Measurements from ENCODE around the gene LAMA1.

The LAMA1 gene

GRCh38 chr18:7047336-7047735, 70.3 kb downstream of the LAMA1 start:
- no peak for DNase-seq (ENCODE audit: low read depth)

DNA sequence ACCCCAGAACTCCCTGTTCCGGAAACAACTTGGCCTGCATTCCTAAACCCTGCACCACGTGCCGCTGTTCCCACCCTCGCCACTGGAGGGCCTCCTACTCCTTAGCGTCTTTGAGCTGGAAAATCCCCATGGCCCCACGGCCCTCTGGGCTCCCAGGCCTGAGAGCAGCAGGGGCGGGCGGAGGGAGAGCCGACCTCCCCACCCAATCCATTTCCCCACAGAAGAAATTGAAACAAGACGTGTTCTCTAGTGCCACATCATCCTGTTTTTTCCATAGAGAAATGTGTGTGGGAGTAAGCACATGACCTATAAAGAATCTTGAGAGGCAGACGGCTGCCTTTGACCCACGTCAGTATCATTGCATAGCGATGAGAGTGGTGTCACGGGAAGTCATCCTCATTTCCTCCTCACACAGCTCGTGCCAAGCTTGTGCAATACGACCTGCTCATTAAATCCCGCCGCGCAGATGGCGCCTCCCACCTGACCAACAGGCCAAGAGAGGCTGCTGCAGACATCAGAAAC, 79.2 kb downstream of the LAMA1 start:
- DNase-seq (ENCODE audit: low read depth), result no peak

DNA sequence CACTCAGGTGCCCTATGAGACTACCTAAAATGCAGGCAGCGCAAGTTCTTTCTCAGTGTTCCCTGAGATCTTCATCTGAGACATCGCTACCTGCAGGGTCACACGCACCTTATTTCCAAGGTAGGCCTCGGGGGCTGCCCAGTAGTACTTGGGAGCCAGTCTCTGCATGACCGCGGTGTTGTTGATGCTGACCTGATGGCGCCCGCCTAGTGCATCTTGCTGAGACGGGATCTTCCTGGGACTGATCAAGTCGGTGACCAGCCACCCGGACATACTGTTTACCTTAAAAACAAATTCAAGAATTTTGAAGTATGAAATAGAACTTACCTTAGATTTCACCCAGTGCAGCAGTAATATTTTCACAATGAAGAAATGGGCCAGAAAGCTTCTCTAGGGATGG, 80.1 kb downstream of the LAMA1 start:
- no peak for DNase-seq (ENCODE audit: low read depth)

- DNase-seq (ENCODE audit: low read depth), result no peak
Measured at GRCh38 chr18:7035807-7036206, 81.8 kb downstream of the LAMA1 start.

DNA sequence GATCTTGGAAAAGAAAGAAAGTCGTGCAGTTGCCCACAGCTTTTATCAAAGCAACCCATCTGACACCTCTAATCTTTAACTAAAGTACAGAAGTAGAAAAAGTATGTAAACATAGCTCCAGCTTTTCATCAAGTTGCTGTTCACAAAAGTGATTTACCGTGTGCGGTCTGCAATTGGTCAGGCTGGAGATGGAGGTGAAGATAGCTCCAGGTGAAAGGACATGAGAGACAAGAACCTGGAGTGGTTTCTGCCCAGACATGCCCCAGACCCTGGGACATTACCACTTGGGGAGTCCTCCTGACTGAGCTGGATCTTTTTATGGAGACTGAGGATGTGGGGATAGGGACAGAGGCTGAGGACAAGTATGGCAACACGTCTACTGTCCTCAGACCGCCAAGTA, 82.7 kb downstream of the LAMA1 start:
- DNase-seq (ENCODE audit: low read depth), result no peak

GRCh38 chr18:7032537-7032936, 85.1 kb downstream of the LAMA1 start:
- no peak for DNase-seq (ENCODE audit: low read depth)

DNA sequence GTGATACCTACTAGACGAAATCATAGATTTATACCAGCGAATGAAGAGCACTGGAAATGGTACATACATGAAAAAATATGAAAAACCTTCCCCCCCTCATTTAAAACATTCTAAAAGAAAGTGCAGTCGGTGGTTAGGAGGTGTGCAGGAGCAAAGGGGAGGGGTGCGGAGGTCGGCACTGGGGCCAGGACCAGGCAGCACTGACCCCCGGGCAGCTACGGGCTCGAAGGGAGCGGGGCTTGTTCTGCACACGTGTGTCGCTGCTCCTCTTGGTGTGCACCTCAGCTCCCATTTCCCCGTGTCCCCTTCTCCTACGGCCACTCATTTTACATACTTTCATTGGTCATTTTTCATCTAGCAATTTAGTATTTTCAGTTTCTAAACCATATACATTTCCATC, 89.0 kb downstream of the LAMA1 start:
- DNase-seq (ENCODE audit: low read depth), result no peak

DNA sequence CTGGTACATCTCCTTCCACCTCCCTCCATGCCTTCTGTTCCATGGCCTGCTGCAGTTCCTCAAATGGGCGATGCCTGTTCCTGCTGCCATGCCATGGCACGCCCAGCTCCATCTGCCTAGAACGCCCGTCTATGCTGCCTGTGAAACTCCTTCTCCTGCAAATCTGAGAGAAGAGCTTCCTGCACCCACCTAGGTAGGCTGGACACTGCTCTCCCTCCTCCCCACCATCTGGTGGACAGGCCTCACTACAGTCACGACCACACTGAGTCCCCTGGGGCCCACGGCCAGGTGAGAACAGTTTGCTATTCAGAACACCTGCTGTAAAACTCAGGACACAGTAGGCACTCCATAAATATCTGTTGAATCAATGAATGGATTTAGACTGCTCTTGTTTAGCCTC, 92.4 kb downstream of the LAMA1 start:
- no peak for DNase-seq (ENCODE audit: low read depth)

- DNase-seq (ENCODE audit: low read depth), result no peak
Measured at GRCh38 chr18:7023581-7023980, 94.0 kb downstream of the LAMA1 start.

DNA sequence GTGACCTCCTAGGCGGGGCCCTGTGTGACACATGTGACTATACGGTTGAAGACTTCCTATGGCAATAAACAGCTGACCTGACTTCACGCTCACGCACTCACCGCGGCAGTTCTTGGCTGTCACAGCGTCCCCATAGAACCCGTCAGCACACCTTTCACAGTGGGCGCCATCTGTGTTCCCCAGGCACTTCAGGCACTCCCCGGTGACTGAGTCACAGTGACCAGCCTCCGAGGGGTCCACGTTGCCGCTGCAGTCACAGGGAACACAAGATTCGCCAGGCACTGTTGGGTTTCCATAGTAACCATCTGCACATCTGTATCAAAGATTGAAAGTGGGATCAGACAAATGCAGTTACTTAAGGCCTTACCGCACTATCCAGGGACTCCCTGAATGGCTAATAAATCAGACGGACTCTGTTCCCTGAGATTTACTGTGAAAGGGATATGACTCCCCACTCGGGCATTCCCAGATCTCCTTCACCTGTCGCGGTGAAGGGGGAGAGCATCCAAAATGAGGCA, 94.5 kb downstream of the LAMA1 start:
- DNase-seq (ENCODE audit: low read depth), result no peak

DNA sequence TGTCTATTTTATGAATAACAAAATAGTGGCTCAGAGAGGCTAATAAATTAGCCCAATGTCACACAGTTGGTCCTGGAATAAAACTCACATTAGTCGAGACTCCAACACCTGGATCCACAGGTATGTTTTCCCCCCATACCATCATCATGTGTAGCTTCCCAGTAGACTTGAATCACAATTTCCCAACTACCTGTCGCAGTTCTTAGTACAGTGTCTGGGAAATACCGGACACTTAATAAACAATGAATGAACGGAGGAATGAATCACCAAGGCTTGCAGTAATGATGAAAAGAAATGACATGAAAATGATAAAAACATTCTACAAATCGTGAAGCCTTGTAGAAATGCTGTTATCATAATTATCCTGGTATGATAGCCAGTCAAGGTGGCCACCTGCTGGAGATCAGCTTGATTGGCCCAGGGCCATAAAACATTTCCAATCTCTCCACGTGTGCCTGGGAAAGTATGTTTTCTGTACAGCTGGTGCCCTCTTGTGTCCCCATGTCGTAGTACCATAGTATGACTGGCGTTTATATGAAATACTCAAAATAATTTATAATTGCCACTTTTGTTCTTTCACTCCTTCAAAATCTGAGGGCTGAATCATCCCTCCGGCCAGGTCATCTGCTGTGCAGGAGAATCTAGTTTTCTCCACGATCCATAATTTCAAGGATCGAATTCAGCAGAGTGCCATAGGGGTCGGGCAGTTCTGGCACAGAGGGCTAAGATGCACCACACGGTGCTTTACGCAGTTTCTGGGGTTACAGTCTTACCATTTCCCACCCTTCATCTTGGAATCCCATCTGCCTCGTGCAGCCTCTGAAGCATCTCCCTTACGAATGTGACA, 95.4 kb downstream of the LAMA1 start:
- DNase-seq (ENCODE audit: low read depth), result no peak

DNA sequence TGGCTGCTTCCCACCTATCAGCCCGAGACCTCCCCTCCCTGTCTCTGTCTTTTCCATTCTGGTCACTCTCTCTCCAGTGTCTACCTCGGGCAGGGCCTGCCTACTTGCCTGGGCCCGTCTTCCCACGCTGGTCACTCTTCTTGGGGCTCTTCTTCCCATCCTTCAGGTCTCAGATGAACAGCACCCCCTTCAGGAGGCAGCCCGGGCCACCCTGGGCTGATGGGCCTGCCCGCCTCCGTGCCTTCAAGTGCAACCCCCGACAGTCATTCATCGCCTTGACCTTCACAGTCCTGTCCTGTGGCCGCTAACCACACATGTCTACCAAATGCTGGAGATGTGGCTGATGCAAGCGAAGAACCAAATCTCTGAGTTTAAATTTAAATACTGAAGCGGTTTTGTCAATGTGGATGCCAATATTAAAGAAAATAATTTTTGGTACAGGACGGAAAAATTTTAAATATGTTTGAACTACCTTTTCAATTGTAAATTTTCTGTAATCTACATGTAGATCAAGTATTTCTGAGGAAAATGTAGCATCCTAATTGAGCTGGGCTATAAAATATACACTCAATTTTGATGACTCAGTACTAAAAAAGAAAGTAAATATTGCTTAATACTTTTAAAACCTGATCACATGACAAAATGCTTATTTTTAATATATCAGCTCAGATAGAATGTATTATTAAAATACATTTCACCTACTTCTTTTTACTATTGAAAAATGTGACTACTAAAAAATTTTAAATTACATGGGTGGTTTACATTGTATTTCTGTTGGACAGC, 96.4 kb downstream of the LAMA1 start:
- DNase-seq (ENCODE audit: low read depth), result no peak

GRCh38 chr18:7017013-7017412, 100.6 kb downstream of the LAMA1 start:
- DNase-seq (ENCODE audit: low read depth), result no peak

- no peak for DNase-seq (ENCODE audit: low read depth)
Measured at GRCh38 chr18:7011142-7011541, 106.5 kb downstream of the LAMA1 start.

- no peak for DNase-seq (ENCODE audit: low read depth)
Measured at GRCh38 chr18:7004009-7004408, 113.6 kb downstream of the LAMA1 start.

- DNase-seq (ENCODE audit: low read depth), result no peak
Measured at GRCh38 chr18:7002107-7002506, 115.5 kb downstream of the LAMA1 start.

DNA sequence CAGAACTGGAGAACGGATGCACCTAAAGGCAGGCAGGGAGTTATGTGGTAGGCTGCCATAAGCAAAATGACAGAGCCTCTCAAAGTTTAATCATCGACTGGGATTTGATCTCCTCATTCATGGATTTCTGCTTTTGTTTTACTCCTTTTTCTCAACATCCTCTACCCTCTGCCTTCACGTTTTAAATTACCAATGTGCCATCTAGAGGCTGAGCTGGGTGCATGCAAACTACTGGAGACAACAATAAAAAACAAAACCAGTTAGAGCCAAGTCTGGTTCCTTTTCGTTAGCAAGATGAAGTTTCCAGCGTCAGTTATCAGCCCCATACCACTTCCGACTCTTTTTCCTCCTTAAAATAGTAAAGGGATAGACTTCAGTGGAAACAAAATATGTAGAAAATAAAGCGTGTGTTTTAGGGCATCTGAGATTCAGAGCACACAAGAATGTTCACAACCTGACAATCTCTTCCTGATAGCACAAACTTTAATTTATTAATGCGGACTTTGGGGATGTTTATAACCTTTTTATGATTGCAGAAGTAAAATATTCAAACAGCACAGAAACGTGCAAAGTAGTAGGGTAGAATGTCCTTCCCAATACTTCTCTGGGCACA, 117.0 kb downstream of the LAMA1 start:
- no peak for DNase-seq (ENCODE audit: low read depth)

DNA sequence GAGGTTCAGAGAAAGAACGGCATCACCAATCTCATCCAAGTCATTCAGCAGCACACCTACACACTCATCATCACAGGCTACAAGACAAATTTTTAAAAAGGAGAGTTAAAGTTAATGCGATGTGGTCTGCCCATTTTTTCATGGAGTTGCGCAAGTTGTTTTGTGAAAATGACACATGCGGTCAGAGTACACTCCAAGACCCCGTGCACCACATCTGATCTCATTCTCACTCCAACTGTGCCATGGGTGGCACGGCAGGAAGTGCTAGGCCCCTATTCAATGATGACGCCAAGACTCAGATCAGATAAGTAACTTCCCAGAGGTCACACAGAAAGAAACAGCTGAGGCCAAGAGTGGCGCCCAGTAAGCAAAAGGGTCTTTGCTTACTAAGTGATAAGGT, 119.8 kb downstream of the LAMA1 start:
- no peak for DNase-seq (ENCODE audit: low read depth)

DNA sequence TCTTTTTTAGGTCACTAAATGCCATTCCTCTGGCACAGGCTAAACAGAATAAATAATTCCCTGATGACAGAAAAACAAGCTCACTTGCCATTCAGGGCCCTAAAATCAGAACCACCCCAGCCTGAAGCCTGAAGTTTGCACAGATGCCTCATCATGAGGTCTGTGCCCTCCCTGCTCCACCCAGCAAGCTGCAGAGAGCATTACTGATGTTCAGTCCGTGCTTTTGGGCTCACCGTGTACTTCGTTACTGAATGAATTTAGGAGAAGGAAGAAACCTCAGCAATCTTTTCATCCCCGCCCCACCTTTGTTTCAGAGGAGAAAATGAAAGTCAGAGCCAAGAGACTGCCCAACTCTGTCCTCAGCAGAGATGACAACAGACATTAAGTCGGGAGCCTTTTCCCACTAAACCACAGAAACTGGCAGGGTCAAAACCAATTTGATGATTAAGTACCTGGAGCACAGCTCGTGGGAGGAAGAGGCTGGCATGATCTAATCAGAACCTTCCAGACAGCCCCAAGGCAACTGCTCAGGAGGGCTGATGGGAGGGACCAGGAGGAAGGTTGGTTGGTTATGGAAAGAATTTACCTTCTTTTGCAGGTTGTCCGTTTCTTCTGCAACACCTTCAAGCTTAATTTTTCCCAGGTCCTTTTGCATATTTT, 122.7 kb downstream of the LAMA1 start:
- no peak for DNase-seq (ENCODE audit: low read depth)

- DNase-seq (ENCODE audit: low read depth), result no peak
Measured at GRCh38 chr18:6994056-6994770, 123.4 kb downstream of the LAMA1 start.

- DNase-seq (ENCODE audit: low read depth), result no peak
Measured at GRCh38 chr18:6992761-6993160, 124.8 kb downstream of the LAMA1 start.

All from stimulated activated CD8-positive, alpha-beta memory T cell treated with anti-CD3 and anti-CD28 coated beads, Interleukin-12 subunit alpha, Interleukin-12 subunit beta, amount 100 ng/mL, for 1 hour (primary cell).